Stromal cell of bone marrow (primary cell): ENCODE measurements around the gene KIF19.

Source experiments
- DNase-seq: peaks from one replicate; pipeline ENCODE4 v3.0.0-alpha.2; 2012; ENCODE audit warnings: low read depth

KIF19 gene

DNA sequence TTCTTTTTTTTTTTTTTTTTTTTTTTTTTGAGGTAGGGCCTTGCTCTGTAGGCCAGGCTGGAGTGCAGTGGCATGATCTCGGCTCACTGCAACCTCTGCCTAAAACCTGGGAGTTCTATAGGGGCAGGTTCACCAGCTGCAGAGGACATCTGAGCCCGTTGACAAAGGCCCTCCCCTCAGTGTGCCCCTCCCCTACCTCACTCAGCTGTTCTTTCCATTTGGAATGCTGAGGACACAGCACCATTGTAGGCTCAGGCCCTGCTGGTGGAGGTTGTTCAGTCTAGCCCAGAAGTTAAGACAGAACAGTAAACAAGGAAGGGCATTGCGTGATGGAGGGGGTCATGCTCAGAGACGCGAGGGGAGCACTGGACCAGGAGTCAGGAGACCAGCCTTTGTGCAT, 21.8 kb upstream of the KIF19 start:
- DNase-seq: no peak

DNA sequence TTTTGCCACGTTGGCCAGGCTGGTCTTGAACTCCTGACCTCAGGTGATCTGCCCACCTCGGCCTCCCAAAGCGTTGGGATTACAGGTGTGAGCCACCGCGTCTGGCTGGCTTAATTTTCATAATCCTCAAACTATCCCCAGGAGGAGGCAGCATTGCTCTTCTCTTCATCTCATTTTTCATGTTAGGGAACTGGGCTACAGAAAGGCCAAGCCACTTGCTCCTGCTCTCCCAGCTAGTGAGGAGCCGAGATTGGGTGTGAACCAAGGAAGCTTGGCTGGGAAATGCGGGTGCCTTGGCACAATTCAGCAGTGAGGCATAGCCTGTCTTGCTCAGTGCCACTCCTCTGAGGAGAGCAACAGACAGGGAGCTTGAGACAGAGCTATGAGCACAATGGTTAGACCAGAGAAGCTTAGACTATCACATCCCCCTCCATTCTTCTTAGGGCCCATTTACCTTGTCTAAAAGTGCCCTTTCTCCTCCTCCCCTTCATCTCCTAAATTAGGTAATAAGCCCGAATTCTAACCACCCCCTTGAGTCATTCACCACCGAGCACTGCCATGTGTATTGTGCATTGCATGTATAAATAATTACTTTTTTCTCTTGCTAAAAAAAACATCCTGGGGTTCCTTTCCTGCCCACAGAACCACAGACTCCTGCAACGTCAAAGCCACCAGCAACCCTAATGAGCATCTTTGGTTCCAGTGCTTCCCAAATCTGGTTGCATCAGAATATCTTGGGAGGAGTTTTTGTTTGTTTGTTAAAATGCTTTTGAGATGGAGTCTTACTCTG, 20.0 kb upstream of the KIF19 start:
- no peak for DNase-seq

DNA sequence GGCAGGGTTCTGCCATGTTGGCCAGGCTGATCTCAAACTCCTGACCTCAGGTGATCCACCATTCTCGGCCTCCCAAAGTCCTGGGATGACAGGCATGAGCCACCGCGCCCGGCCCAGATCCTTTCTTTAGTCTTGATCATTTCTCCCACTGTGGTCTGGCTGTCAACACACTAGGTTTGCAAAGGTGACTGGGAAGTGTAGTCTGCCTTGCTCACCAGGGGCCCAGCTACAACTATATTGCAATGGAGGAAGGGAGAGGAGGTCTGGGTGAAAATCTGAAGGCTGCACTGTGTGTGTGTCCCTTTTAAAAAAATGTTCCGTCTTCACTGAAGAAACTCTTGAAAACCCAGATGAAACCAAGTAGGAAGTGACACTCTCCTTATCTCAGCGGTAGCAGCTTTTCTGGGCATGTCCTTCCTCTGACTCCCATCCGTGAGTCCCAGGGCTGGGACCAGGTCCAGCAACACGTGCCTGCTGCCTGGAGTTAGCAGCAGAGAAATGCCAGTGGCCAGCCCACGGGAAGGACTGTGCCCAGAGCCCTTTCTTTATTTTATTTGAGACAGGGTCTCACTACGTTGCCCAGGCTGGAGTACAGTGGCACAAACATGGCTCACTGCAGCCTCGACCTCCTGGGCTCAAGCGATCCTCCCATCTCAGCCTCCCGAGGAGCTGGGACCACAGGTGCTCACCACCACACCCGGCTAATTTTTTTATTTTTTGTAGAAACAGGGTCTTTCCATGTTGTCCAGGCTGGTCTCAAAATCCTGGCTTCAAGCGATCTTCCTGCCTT, 17.8 kb upstream of the KIF19 start:
- DNase-seq: no peak

DNA sequence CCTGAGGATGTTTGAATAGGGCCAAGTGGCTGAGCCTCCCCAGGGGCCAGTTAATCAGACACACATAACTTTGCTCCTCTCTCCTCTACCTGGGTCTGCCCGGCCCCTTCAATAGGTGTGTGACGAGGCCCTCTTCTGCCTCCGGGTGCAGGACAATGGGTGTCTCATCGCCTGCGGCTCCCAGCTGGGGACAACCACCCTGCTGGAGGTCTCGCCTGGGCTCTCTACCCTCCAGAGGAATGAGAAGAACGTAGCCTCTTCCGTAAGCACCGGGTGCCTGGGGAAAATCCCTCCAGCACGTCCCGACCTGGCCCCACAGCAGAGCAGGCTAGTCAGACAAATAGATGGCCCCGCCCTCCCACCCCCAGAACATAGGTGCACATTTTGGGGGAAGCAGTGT, 16.1 kb upstream of the KIF19 start:
- no peak for DNase-seq

DNA sequence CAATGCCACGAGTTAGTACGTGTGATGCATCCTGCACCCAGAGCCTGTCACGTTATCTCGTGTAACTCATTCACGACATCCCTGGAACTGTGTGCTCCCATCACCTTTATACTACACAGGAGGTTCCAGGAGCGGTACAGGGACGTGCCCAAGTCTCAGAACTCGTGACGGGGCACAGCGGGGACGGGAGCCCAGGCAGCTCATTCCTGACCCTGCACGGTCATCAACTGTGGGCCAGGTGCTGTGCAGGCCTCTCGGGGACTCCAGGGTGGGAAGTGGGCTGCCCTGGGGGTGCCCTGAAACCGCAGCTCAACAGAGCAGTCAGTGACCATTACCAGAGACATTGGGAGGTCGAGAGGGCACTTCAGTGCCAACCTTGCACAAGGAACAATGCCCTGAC, 11.1 kb upstream of the KIF19 start:
- no peak for DNase-seq

DNA sequence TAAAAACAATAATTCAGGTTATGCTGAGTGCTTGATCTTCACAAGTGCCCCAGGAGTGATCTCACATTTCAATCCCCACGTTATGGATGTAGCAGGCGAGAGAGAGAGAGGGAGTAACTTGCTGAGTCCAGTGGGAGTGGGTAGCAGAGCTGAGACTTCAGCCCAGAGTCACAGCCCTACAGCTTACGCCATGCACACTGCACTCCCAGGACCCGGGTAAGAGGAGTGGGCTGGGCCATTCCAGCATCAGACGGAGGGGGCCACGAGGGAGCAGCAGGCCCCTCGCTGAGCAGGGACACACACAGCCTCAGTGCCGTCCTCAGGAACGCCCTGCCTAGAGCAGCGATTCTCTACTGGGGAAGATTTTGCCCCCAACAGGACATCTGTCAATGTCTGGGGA, 9.8 kb upstream of the KIF19 start:
- no peak for DNase-seq

DNA sequence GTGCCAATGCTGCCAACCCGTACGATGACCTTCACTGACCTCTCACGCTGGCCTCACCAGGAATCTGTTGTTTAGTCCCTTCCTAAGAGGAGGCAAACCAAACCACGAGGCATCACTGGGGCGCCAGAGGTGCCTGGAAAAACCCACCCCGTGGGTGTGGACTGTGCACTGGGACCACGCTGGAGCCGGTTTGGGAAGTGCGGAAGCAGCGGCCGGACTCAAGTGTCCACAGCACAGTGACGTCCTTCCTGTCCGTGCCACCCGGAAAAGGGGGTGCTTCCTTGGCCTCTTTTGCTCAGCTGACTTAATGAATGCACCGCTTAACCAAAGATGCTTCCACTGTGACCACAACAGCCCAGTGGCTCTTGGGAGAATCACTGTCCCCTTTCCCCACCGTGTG, 9.0 kb upstream of the KIF19 start:
- no peak for DNase-seq

DNA sequence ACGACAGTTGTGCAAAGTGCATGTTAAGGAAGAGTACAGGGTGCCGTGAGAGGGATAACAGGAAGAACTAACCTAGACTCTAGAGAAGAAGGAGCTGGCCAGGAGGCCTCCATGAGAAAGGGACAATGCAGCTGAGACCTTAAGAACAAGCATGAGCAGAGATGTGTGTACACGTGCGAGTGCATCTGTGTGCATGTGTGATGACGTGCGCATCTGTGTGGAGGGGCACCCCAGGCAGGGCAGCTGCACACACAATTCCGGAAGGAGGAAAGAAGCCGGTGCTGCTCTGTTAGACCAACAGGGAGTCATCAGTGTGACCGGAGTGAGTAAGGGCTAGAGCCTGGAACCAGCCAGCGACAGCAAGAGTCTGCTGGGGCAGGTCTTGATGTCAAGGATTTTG, 7.6 kb upstream of the KIF19 start:
- DNase-seq: no peak

DNA sequence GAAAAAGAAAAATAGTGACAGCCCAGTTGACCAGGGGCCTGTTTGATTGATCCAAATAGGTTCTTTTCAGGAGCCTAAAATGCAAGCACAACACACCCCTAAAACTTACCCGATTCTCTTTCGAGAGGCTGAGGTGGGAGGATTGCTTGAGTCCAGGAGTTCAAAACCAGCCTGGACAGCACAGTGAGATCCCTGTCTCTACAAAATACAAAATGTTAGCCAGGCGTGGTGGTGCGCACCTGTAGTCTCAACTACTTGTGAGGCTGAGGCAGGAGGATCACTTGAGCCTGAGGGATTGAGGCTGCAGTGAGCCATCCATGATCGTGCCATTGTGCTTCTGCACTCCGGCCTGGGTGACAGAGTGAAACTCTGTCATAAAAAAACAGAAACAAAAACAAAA, 1.5 kb upstream of the KIF19 start:
- DNase-seq: no peak

DNA sequence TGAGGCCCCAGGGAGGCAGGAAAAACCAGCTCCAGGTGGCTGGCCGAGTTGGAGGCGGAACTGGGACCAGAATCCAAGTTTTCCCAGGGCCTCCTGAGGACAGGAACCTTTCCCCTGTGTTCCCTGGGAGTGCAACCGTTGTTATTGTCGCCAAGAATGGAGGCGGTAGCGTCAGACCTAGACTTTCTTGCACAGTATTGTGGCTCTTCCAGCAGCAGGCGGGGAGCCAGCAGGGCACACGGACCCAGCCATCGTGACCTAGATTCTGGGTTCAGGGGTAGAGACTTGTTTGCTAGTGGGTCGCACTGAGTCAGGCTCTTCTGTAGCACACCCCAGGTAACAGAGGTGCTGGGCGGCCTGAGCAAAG, 667 bp upstream of the KIF19 start:
- no peak for DNase-seq

DNA sequence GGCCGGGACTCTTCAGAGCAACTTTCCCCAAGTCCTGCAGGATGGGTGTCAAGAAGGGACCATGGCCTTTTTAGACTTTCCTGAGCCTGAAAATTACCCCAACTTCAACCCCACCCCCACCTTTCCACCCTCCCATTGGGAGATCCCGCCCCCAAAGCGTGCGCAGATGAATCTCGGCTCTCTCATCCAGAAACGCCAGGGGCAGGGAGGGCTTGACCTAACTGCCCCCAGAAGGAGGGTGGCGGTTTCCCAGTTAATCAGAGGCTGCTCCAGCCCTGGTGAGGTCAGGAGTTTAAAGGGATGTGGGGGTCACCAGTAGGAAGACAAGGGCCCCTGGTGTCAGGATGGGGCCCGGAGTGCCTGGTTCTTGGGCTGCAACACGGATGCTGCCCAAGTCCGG, 480 bp downstream of the KIF19 start:
- no peak for DNase-seq

DNA sequence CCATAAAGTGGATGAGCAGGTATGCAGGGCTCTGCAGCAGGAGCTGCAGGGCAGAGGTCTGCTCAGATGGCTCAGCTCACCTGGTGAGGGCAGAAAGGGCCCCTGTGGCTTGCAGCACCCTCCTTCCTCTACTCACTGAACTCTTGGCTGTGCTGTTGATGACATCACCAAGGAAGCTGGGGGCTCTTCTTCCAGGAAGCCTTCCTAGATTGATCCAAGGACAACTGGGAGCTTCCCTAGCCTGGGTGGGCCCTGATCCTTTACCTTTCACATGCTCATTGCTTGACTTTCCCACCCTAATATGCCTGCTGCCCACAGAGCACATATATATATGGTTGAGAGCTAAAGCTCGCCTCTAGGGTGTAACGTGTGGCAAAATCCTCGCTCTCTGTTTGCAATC, 2.5 kb downstream of the KIF19 start:
- DNase-seq: no peak

DNA sequence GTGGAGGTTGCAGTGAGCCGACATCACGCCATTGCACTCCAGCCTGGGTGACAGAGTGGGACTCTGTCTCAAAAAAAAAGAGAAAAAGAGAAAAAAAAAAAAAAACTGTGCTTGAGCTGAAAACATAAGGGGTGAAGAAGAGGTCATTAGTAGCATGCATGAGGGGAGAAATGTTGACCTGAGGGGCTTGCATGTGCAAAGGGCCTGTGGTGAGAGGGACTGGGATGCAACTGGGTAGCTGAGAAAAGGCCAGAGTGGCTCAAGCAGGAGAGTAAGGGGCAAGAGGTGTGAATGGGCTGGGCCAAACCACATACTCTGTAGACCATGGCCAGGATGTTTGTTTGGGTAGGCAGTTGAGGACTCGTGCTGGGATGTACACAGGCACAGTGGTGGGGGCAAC, 3.4 kb downstream of the KIF19 start:
- DNase-seq: no peak

DNA sequence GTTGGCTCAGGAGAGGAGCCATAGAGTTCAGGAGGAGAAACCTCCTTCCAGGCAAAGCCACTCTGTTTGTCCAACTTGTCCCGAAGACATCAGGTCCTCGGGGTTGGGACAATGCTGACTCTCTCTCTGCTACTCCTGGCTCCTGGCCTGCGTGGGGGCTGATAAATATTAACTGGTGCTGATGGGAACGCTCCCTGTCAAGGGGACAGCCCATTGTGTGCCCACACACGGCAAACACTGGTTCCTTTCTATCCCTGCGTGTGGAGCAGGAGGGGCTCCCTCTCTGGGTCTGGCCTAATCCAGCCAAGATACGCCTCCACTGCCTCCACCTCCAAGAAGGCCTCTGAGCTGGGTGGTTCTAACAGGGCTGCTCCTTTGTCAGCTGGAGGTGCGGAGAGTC, 4.4 kb downstream of the KIF19 start:
- no peak for DNase-seq

DNA sequence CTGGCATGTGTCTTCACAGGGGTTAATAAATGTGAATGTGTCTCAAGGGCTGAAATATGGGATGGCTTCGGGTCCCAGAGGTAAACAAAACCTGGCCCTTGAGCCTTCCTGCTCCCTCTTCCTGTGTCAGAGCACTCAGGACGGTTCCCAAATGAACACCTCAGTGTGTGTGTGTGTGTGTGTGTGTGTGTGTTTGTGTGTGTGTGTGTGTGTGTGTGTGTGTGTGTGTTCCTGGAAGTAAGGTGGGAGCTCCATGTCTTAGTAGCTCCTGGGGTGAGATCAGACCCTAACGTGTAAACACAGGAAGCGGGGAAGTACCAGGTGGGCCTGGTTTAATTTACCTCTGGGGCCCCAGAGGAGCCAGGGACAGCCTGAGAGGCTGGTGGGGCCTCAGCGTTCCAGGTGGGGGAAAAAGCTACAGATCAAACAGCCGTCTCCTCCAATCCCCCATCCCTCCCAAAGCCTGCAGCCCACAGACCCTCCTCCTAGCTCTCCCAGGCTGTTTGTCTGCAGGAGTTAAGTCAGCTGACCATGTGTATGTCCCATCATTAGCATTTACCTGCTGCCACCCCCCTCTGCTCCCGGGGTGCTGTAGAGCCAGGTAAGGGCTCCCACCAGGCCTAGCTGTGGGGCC, 6.1 kb downstream of the KIF19 start:
- no peak for DNase-seq

DNA sequence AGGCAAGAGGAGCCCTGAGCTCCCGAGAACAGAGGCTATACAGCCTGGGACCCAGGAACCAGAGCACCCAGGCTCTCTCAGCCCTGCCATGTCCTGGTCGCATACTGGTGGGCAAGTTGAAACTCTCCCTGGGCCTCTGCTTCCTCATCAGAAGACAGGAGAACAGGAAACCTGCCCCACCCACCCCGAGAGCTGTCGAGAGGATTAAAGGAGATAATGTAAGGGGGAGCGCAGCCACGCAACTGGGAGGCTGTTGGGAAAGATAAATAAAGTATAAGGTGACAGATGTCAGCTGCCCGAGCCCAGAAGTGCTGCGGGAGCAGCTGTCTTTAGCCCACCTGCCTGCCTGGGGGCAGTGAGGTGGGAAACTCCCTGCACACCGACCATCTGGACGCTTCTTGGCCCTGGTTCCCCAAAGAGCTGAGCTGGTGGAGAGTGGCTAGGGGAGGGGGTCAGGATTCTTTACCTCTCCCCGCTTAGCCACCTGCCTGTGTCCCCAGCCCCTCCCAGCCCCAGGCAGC, 6.8 kb downstream of the KIF19 start:
- DNase-seq: no peak

DNA sequence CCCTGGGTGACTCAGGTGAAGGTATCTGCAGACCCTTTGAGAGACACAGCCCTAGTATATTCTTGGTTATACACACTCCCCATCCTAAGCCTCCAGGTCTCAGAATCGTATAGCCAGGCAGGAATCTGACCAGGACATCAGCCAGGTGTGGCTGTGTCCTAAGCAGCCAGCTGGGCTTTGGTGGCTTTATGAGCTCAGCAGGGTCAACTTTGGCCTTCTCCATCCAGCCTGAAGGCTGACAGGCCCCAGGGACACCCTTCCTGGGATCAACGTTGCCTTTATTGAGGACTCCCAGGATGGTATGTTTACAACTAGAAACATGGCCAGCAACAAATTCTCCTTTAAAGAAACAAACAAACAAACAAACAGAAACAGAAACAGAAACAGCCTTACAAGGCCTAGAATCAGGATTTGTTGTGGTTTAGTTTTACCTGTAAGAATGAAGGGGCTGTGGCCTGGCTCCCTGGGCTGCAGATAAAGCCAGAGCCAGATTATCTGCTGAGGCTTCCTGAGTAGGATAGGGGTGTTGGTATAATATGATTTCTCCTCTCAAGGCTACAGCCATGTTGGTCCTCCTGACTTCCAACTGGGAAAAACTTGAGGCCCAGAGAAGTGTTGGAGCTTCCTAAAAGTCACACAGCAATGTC, 8.5 kb downstream of the KIF19 start:
- DNase-seq: no peak

DNA sequence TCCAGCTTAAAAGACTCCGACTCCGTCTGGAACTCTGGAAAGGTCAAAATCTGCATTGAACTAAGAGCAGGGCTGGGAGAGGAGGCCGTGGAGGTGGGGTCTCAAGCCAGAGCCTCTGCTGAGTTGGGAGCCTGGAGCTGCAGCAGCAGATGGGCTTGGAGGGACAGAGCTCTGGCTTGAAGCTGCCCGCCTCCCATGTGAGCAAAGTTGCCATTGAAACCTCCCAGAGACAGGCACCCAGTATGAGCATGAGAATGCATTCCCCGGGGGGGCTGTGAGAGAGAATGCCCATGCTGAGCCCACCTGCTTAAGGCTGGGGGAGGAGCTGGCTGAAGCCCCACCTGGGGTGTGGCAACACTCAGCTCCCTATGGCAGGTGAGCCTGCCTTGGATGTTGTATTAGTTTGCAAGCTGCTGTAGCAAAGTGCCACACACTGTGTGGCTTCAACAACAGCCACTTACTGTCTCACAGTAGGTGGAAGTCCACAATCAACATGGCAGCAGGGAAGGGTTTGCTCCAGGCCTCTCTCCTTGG, 9.6 kb downstream of the KIF19 start:
- DNase-seq: no peak

DNA sequence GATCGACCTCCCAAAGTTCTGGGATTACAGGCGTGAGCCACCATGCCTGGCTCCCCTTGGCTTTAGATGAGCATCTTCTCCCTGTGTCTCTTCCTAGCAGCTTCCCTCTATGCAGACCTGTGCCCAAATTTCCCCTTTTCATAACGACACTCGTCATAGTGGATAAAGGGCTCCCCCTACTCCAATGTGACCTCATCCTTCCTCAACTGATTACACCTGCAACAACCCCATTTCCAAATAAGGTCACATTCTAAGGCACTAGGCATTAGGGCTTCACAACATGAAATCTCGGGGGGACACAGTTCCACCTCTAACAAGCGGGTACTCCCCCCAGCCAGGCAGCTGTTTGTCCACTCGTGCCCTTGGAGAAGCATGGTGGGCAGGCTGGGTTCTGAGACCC, 10.3 kb downstream of the KIF19 start:
- DNase-seq: no peak

DNA sequence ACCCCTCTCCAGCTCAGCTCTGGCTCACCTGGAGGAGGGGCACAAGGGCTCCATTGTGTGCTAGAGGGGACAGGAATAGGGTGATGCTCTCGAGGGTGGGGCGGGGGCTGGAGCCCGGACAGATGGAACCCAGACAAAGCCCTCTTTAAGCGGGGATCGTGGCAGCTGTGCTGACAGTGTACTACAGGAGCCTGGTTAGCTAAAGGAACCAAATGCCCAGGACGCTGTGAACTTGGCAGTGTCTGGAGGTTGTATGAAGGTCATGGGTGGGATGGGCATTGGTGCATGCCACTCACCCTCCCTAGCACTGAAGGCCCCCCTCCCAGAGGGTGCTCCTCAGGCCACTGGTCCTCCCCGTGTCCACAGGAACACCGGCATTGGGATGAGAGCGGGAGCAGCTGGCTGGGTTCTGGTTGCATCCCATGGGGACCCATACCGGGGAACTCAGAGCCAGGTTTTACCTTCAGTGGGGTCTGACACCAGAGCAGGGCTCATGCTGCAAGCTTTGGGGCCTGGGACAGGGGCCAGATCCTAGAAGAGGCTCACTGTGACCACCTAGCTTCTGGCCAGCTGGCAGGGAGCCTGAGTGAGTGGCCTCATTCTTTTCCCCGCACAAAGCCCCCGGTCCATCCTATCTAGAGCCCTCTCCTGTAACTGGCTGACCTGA, 11.9 kb downstream of the KIF19 start:
- DNase-seq: no peak

DNA sequence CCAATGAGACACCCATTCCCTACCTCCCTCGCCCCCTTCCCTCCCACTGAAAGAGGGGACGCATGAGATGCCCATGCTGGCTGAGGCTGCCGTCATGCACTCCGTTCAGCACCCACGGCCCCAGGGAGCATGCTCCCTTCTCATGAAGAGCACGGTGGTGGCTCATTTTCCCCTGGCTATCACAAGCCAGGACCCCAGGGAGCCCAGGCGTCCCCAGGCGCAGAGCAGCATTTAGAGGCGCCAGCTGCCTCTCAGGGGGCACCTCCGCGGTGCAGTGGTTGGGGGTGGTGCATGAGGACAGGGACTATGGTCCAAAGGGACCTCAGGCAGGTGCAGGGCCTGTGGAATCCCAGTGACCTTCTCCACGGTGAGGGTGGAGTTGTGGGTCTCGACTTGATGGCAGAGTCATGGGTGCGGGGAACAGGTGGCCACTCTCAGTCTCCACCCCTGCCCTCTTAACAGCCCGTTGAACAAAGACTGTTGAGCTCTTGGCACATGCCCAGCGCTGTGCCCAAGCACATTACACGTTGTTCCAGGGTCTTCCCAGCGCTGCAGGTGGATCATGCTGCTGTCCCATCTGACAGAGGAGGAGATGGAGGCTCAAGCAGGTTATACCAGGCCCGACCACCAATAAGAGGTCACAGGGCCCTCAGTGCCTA, 13.6 kb downstream of the KIF19 start:
- no peak for DNase-seq
